GM12878 (cell line): ENCODE measurements around the gene PPP1R9B. TPM values are rescaled to one million over a fixed set of nuclear protein-coding genes. Genes with fewer than 3 reads are reported as not detected.

Experiments
- ASH2L ChIP-seq: fragments of 300-600, 200-600 bp; sonication (generic); IDR thresholded peaks from 2 replicates; pipeline ENCODE4 v1.6.1; 2017; ENCODE audit warnings: low read depth, mild to moderate bottlenecking, borderline replicate concordance
- CEBPB ChIP-seq, 2 experiments: fragments of 150-350 bp in 1 of 2; IDR thresholded peaks; 2 replicates each; pipeline ENCODE4 v1.6.1; 2012 to 2014; ENCODE audit warnings: low read depth in 2 of 2, low read length in 2 of 2, borderline replicate concordance in 1 of 2, inconsistent platforms in 1 of 2
- CHD2 ChIP-seq: IDR thresholded peaks from 2 replicates; pipeline ENCODE4 v1.6.1; 2011; ENCODE audit warnings: low read depth, low read length, improper control_type of control experiment, borderline replicate concordance
- DPF2 ChIP-seq: fragments of 450-650 bp; IDR thresholded peaks from 2 replicates; pipeline ENCODE4 v1.6.1; 2017; ENCODE audit warnings: mild to moderate bottlenecking
- ETV6 ChIP-seq, 2 experiments: fragments of 450-650 bp in 1 of 2; IDR thresholded peaks in 1 of 2; conservative IDR thresholded peaks in 1 of 2; 2 replicates each; pipeline ENCODE4 v1.6.1; 2014; ENCODE audit warnings: antibody characterized with exemption in 1 of 2, borderline replicate concordance in 1 of 2, low read depth in 1 of 2, mild to moderate bottlenecking in 1 of 2, moderate library complexity in 1 of 2
- HDGF ChIP-seq: fragments of 450-650 bp; IDR thresholded peaks from 2 replicates; pipeline ENCODE4 v1.6.1; 2016; ENCODE audit warnings: antibody characterized with exemption
- MYC ChIP-seq: IDR thresholded peaks from 2 replicates; pipeline ENCODE4 v1.6.1; 2011; ENCODE audit warnings: mild to moderate bottlenecking, low read length, moderate library complexity, inconsistent platforms; ENCODE audit not compliant: insufficient read depth, insufficient replicate concordance, insufficient read length, severe bottlenecking
- TCF12 ChIP-seq: IDR thresholded peaks from 2 replicates; pipeline ENCODE4 v1.6.1; 2011; ENCODE audit warnings: low read depth, mild to moderate bottlenecking, low read length
- TCF7 ChIP-seq: IDR thresholded peaks from 2 replicates; pipeline ENCODE4 v1.6.1; 2014; ENCODE audit warnings: antibody characterized with exemption, borderline replicate concordance
- YY1 ChIP-seq: IDR thresholded peaks from 2 replicates; pipeline ENCODE4 v1.6.1; 2011; ENCODE audit warnings: low read depth, mild to moderate bottlenecking, low read length
- ZNF384 ChIP-seq: IDR thresholded peaks from 2 replicates; pipeline ENCODE4 v1.6.1; 2012; ENCODE audit warnings: low read depth, mild to moderate bottlenecking, low read length, improper control_type of control experiment, borderline replicate concordance
- polyA plus RNA-seq, 11 experiments: library from polyadenylated mRNA; depleted of rRNA in 4 of 11; unstranded in 6 of 11; stranded (reverse) in 5 of 11; fragments of >200 nt; fragmentation: Nextera tagmentation in 4 of 11; fragmentation: Illumina TruSeq in 1 of 11; extraction: Ambion mirVana in 4 of 11; extraction: Trizol in 1 of 11; gene quantifications; 1 replicate in 1 of 11; 2 replicates in 10 of 11; pipeline versions ENCODE4 v1.2.1 to v1.2.3, GENCODE V29; 2011 to 2016; ENCODE audit warnings: inconsistent platforms in 2 of 11, missing spikeins in 2 of 11, low read depth in 1 of 11
- total RNA-seq, 4 experiments: library from RNA; depleted of rRNA in 3 of 4; stranded (reverse); fragments of >200 nt in 3 of 4; fragmentation: Illumina TruSeq in 1 of 4; extraction: Trizol in 1 of 4; gene quantifications; 2 replicates each; pipeline versions ENCODE4 v1.2.1 to v1.2.3, GENCODE V29; 2013 to 2021
- TF ChIP-seq, protein P1 (sequence below): fragments of 450-650 bp; IDR thresholded peaks from 2 replicates; pipeline ENCODE4 v1.6.1; 2017; ENCODE audit warnings: borderline replicate concordance
- TF ChIP-seq, protein P2 (sequence below): fragments of 450-650 bp; IDR thresholded peaks from 2 replicates; pipeline ENCODE4 v1.6.1; 2017; ENCODE audit warnings: mild to moderate bottlenecking, moderate library complexity
- TF ChIP-seq, protein P3 (sequence below): fragments of 150-350 bp; IDR thresholded peaks from 2 replicates; pipeline ENCODE4 v1.6.1; 2016; ENCODE audit warnings: low read depth, low read length
- TF ChIP-seq, protein P4 (sequence below): fragments of 450-650 bp; IDR thresholded peaks from 2 replicates; pipeline ENCODE4 v1.6.1; 2017; ENCODE audit warnings: mild to moderate bottlenecking
- TF ChIP-seq, protein P5 (sequence below): fragments of 450-650 bp; conservative IDR thresholded peaks from 2 replicates; pipeline ENCODE4 v1.6.1; 2017; ENCODE audit warnings: mild to moderate bottlenecking, moderate library complexity

The PPP1R9B gene
- total and polyA plus RNA-seq, 10 of the 15 experiments (the other 5 are each of a cell fraction or from before 2014, with no cell fraction given), result 0.20 to 107 (median 37.5) TPM

DNA sequence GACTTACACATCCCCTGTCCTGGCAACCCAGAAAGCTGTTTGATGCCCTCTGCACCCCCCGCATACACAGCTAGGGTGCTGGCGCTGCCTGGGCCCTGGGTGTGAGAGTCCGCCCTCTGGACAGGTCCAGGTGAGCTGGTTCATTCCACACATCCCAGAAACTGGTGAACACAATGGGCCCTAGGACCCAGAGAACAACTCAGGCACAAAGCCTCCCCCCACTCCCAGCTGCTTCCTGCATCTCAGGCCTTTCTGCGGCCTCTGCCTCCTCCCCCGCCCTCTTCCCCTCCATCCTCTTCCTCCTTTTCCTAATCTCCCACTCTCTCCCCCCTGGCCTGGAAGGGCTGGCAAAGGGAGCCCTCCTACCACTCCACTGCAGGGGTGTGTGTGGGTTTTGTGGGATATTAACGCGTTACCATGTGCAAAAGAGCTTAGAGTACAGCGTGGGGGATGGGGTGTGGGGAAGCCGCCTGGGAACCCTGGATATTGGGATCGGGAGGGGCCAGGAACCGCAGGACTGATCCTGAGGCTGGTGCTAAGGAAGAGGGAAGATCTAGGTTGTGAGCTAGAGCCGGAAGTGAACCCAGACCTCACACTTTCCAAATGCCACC lies 1.6 kb upstream of the PPP1R9B start (continued):
- no peak for TF ChIP-seq CEBPB (IDR thresholded peaks at IDR 0.05; ENCODE audit: borderline replicate concordance in 1 of 2, low read depth in 2 of 2, low read length in 2 of 2)
- no peak for TF ChIP-seq TCF7
- peak; percentile 72 for TF ChIP-seq DPF2
- TF ChIP-seq, protein P1, sequence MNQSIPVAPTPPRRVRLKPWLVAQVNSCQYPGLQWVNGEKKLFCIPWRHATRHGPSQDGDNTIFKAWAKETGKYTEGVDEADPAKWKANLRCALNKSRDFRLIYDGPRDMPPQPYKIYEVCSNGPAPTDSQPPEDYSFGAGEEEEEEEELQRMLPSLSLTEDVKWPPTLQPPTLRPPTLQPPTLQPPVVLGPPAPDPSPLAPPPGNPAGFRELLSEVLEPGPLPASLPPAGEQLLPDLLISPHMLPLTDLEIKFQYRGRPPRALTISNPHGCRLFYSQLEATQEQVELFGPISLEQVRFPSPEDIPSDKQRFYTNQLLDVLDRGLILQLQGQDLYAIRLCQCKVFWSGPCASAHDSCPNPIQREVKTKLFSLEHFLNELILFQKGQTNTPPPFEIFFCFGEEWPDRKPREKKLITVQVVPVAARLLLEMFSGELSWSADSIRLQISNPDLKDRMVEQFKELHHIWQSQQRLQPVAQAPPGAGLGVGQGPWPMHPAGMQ, result no peak
- TF ChIP-seq, protein P2, sequence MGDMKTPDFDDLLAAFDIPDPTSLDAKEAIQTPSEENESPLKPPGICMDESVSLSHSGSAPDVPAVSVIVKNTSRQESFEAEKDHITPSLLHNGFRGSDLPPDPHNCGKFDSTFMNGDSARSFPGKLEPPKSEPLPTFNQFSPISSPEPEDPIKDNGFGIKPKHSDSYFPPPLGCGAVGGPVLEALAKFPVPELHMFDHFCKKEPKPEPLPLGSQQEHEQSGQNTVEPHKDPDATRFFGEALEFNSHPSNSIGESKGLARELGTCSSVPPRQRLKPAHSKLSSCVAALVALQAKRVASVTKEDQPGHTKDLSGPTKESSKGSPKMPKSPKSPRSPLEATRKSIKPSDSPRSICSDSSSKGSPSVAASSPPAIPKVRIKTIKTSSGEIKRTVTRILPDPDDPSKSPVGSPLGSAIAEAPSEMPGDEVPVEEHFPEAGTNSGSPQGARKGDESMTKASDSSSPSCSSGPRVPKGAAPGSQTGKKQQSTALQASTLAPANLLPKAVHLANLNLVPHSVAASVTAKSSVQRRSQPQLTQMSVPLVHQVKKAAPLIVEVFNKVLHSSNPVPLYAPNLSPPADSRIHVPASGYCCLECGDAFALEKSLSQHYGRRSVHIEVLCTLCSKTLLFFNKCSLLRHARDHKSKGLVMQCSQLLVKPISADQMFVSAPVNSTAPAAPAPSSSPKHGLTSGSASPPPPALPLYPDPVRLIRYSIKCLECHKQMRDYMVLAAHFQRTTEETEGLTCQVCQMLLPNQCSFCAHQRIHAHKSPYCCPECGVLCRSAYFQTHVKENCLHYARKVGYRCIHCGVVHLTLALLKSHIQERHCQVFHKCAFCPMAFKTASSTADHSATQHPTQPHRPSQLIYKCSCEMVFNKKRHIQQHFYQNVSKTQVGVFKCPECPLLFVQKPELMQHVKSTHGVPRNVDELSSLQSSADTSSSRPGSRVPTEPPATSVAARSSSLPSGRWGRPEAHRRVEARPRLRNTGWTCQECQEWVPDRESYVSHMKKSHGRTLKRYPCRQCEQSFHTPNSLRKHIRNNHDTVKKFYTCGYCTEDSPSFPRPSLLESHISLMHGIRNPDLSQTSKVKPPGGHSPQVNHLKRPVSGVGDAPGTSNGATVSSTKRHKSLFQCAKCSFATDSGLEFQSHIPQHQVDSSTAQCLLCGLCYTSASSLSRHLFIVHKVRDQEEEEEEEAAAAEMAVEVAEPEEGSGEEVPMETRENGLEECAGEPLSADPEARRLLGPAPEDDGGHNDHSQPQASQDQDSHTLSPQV, result 0 out of 2 replicates have a peak, but pooled peaks have one; percentile 15
- TF ChIP-seq YY1, result no peak
- TF ChIP-seq, protein P3, sequence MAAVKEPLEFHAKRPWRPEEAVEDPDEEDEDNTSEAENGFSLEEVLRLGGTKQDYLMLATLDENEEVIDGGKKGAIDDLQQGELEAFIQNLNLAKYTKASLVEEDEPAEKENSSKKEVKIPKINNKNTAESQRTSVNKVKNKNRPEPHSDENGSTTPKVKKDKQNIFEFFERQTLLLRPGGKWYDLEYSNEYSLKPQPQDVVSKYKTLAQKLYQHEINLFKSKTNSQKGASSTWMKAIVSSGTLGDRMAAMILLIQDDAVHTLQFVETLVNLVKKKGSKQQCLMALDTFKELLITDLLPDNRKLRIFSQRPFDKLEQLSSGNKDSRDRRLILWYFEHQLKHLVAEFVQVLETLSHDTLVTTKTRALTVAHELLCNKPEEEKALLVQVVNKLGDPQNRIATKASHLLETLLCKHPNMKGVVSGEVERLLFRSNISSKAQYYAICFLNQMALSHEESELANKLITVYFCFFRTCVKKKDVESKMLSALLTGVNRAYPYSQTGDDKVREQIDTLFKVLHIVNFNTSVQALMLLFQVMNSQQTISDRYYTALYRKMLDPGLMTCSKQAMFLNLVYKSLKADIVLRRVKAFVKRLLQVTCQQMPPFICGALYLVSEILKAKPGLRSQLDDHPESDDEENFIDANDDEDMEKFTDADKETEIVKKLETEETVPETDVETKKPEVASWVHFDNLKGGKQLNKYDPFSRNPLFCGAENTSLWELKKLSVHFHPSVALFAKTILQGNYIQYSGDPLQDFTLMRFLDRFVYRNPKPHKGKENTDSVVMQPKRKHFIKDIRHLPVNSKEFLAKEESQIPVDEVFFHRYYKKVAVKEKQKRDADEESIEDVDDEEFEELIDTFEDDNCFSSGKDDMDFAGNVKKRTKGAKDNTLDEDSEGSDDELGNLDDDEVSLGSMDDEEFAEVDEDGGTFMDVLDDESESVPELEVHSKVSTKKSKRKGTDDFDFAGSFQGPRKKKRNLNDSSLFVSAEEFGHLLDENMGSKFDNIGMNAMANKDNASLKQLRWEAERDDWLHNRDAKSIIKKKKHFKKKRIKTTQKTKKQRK, result no peak
- TF ChIP-seq ZNF384, result no peak
- TF ChIP-seq CHD2, result peak; percentile 73
- TF ChIP-seq, protein P4, sequence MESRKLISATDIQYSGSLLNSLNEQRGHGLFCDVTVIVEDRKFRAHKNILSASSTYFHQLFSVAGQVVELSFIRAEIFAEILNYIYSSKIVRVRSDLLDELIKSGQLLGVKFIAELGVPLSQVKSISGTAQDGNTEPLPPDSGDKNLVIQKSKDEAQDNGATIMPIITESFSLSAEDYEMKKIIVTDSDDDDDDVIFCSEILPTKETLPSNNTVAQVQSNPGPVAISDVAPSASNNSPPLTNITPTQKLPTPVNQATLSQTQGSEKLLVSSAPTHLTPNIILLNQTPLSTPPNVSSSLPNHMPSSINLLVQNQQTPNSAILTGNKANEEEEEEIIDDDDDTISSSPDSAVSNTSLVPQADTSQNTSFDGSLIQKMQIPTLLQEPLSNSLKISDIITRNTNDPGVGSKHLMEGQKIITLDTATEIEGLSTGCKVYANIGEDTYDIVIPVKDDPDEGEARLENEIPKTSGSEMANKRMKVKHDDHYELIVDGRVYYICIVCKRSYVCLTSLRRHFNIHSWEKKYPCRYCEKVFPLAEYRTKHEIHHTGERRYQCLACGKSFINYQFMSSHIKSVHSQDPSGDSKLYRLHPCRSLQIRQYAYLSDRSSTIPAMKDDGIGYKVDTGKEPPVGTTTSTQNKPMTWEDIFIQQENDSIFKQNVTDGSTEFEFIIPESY, result no peak
- TF ChIP-seq, protein P5, sequence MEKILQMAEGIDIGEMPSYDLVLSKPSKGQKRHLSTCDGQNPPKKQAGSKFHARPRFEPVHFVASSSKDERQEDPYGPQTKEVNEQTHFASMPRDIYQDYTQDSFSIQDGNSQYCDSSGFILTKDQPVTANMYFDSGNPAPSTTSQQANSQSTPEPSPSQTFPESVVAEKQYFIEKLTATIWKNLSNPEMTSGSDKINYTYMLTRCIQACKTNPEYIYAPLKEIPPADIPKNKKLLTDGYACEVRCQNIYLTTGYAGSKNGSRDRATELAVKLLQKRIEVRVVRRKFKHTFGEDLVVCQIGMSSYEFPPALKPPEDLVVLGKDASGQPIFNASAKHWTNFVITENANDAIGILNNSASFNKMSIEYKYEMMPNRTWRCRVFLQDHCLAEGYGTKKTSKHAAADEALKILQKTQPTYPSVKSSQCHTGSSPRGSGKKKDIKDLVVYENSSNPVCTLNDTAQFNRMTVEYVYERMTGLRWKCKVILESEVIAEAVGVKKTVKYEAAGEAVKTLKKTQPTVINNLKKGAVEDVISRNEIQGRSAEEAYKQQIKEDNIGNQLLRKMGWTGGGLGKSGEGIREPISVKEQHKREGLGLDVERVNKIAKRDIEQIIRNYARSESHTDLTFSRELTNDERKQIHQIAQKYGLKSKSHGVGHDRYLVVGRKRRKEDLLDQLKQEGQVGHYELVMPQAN, result no peak
- TF ChIP-seq TCF12, result peak; percentile 94
- TF ChIP-seq ASH2L, result no peak
- no peak for TF ChIP-seq MYC
- peak; percentile 96 for TF ChIP-seq HDGF
- TF ChIP-seq ETV6 (conservative IDR thresholded peaks at IDR 0.05 in 1 of 2, IDR thresholded peaks at IDR 0.05 in 1 of 2; ENCODE audit: borderline replicate concordance in 1 of 2, low read depth in 1 of 2), result no peak; a peak in 1 of 4 replicates
